Right cardiac atrium (tissue), 5 donors: ENCODE measurements around the gene NSG2. TPM values are rescaled to one million over a fixed set of nuclear protein-coding genes. Genes with fewer than 3 reads are reported as not detected.

Source experiments
- ATAC-seq, 2 donors: fragments of 200-7000 bp; cut with Tn5 transposase; one replicate each; pipeline versions ENCODE4 v1.8.0 to v1.9.1; 2020; ENCODE audit warnings: moderate library complexity in 2 of 2, mild to moderate bottlenecking in 1 of 2
- DNase-seq, 3 donors: peaks; one replicate each; pipeline ENCODE4 v3.0.0-alpha.2; 2020
- H3K27ac ChIP-seq: one replicate; pipeline ENCODE4 v1.5.1; 2013; ENCODE audit warnings: mild to moderate bottlenecking, low read length, control low read depth, moderate library complexity
- H3K27me3 ChIP-seq: one replicate; pipeline ENCODE4 v1.6.1; 2013; ENCODE audit not compliant: control insufficient read depth, insufficient read depth
- H3K4me1 ChIP-seq: one replicate; pipeline ENCODE4 v1.6.1; 2013; ENCODE audit warnings: low read length; ENCODE audit not compliant: control insufficient read depth, insufficient read depth
- H3K4me3 ChIP-seq: one replicate; pipeline ENCODE4 v1.5.1; 2013; ENCODE audit warnings: low read length, control low read depth
- H3K9me3 ChIP-seq: one replicate; pipeline ENCODE4 v1.6.1; 2013; ENCODE audit warnings: low read length; ENCODE audit not compliant: control insufficient read depth
- WGBS: extraction: QIAGEN DNeasy Blood & Tissue Kit; methylation state at CpG from one replicate; pipeline ENCODE4 v1.1.7; 2013; 5-methylcytosine and 5-hydroxymethylcytosine counted together
- intact Hi-C, 4 donors: fragments of 100-400 bp; cut with DNase I; formaldehyde crosslinking; loops; one replicate each; pipeline versions ENCODE4 v1.11.0 to v1.14.0; 2022 to 2023
- polyA plus RNA-seq: library from polyadenylated mRNA; stranded (reverse); fragments of 200-250 nt; gene quantifications from one replicate; pipeline ENCODE4 v1.2.3, GENCODE V29; 2013
- total RNA-seq, 4 donors: library from RNA; stranded (reverse); fragmentation: NEBNext Ultra II Directional; extraction: Animal tissue kit (Norgen Biotek cat#: 25700); gene quantifications; one replicate each; pipeline ENCODE4 v1.2.1, GENCODE V29; 2021
- donor health status: healthy with polysubstance abuse.
- donor health status: DM: no; HTN: yes; CAD: no.
- donor health status: DM: no; HTN: no; CAD: no.
- donor health status: DM: no; HTN: yes; CAD: no; lungs with severe emphysema.
- donor health status: DM: yes; HTN: yes; CAD: no.

Gene NSG2
- total and polyA plus RNA-seq, 5 donors: 0.12 to 0.97 (median 0.75) TPM; not detected in 2

- no peaks in the 10 kb centered on the region for H3K4me1 ChIP-seq
- no peak overlapping the region for H3K4me3 ChIP-seq
- DNase-seq (no peak), ATAC-seq (no peak)
- H3K27ac ChIP-seq: no peak overlapping the region
- no peaks in the 10 kb centered on the region for H3K9me3 ChIP-seq
- no peaks in the 10 kb centered on the region for H3K27me3 ChIP-seq
- intact Hi-C loops: no loop called here
- 64% methylated on average over 1 of the region's 1 CpG for WGBS
Measured at GRCh38 chr5:174155281-174155680, 109.8 kb downstream of the NSG2 start.

GRCh38 chr5:174155706-174156105 is 110.2 kb downstream of the NSG2 start:
- intact Hi-C loops: no loop called here
- WGBS: 31% methylated on average over 3 of the region's 3 CpGs
- DNase-seq (no peak), ATAC-seq (no peak)
- no peak overlapping the region for H3K4me3 ChIP-seq
- H3K4me1 ChIP-seq: no peaks in the 10 kb centered on the region
- no peaks in the 10 kb centered on the region for H3K27me3 ChIP-seq
- H3K9me3 ChIP-seq: no peaks in the 10 kb centered on the region
- H3K27ac ChIP-seq: no peak overlapping the region

- DNase-seq (no peak), ATAC-seq (no peak)
- Histone ChIP-seq H3K9me3 (no peaks in the 10 kb centered on the region), H3K4me1 (no peaks in the 10 kb centered on the region), H3K27ac (no peak overlapping the region), H3K4me3 (no peak overlapping the region), H3K27me3 (no peaks in the 10 kb centered on the region)
- intact Hi-C loops: no loop called here
- 82% methylated on average over 5 of the region's 5 CpGs for WGBS
Measured at GRCh38 chr5:174157048-174157447, 111.5 kb downstream of the NSG2 start.

Other genes starting within 250 kb of the NSG2 start
- gene CPEB4, start 157.4 kb upstream of the NSG2 start, total RNA-seq: 100 to 1,000 TPM in 2 of 4 donors, 10 to 100 TPM in 2; 92.4 to 152 (median 98.8) TPM
- 23.9 TPM for gene CPEB4, start 157.4 kb upstream of the NSG2 start, polyA plus RNA-seq
- under 1 TPM in 1 of 4 donors, not detected in 3; 0.22 TPM for gene C5orf47, start 56.5 kb upstream of the NSG2 start, total RNA-seq
- 0.09 TPM for gene C5orf47, start 56.5 kb upstream of the NSG2 start, polyA plus RNA-seq